A673 (cell line): ENCODE data around the gene NAPB. TPM values are rescaled to one million over a fixed set of nuclear protein-coding genes. Genes with fewer than 3 reads are reported as not detected.

ENCODE experiments used
- BruUV-seq: library from RNA; stranded (reverse); fragments of 400-500 nt; replicated peaks from 2 replicates; lab custom pipeline; 2021; lab: Mats Ljungman, UMichigan
- CTCF ChIA-PET: fragments of 300-600 bp; sonication (Branson Sonifier 250); formaldehyde crosslinking; loops from one replicate; lab custom pipeline; 2022; ENCODE audit warnings: antibody characterized with exemption; lab: Charles Lee
- POLR2A ChIA-PET: fragments of 300-600 bp; sonication (Branson Sonifier 250); formaldehyde crosslinking; loops from one replicate; lab custom pipeline; 2022; ENCODE audit warnings: antibody characterized with exemption; ENCODE audit not compliant: low non-redundant PET; lab: Charles Lee
- DNase-seq: peaks from one replicate; pipeline ENCODE4 v3.0.0-alpha.2; 2015; ENCODE audit warnings: low spot score
- H3K27ac ChIP-seq: fragments of 200-600 bp; sonication (generic); 2 replicates; pipeline ENCODE4 v1.5.1; 2016; ENCODE audit warnings: mixed run types, low read depth, mild to moderate bottlenecking, mixed read lengths, antibody characterized with exemption, low read length; ENCODE audit not compliant: poor library complexity, severe bottlenecking
- H3K27me3 ChIP-seq: fragments of 200-600 bp; sonication (generic); replicated peaks from 2 replicates; pipeline ENCODE4 v1.6.1; 2017; ENCODE audit warnings: mixed run types, low read depth, mild to moderate bottlenecking, mixed read lengths, antibody characterized with exemption, low read length; ENCODE audit not compliant: insufficient read depth, poor library complexity
- H3K36me3 ChIP-seq: fragments of 200-600 bp; sonication (generic); 2 replicates; pipeline ENCODE4 v1.6.1; 2016; ENCODE audit warnings: mixed run types, mild to moderate bottlenecking, mixed read lengths, antibody characterized with exemption, low read length; ENCODE audit not compliant: insufficient read depth, poor library complexity, severe bottlenecking
- H3K4me1 ChIP-seq: fragments of 200-600 bp; sonication (generic); 2 replicates; pipeline ENCODE4 v1.6.1; 2017; ENCODE audit warnings: mixed run types, mild to moderate bottlenecking, mixed read lengths, antibody characterized with exemption, low read length; ENCODE audit not compliant: insufficient read depth, poor library complexity, severe bottlenecking
- H3K4me3 ChIP-seq: fragments of 200-600 bp; sonication (generic); 2 replicates; pipeline ENCODE4 v1.5.1; 2016; ENCODE audit warnings: low read depth, mixed run types, mild to moderate bottlenecking, mixed read lengths, low read length; ENCODE audit not compliant: poor library complexity, severe bottlenecking
- H3K9me3 ChIP-seq: fragments of 200-600 bp; sonication (generic); 2 replicates; pipeline ENCODE4 v1.6.1; 2016; ENCODE audit warnings: mixed run types, low read depth, mild to moderate bottlenecking, mixed read lengths, antibody characterized with exemption, low read length; ENCODE audit not compliant: poor library complexity, severe bottlenecking
- CTCF ChIP-seq: fragments of 300-800, 200-600 bp; sonication (generic); conservative IDR thresholded peaks from 2 replicates; pipeline ENCODE4 v1.5.1; 2017; ENCODE audit warnings: low read depth, mild to moderate bottlenecking, antibody characterized with exemption, low read length, moderate library complexity, mixed read lengths
- EZH2 ChIP-seq: fragments of 200-600 bp; sonication (generic); IDR thresholded peaks from 2 replicates; pipeline ENCODE4 v1.6.1; 2017; ENCODE audit warnings: borderline replicate concordance, low read depth, mild to moderate bottlenecking, mixed read lengths, antibody characterized with exemption, low read length; ENCODE audit not compliant: poor library complexity, severe bottlenecking
- intact Hi-C: fragments of 100-400 bp; cut with micrococcal nuclease; formaldehyde crosslinking; loops from one replicate; pipeline ENCODE4 v1.10.0; 2022; ENCODE audit not compliant: unreplicated experiment
- total RNA-seq: library from RNA; stranded (reverse); gene quantifications from 2 replicates; pipeline ENCODE4 v1.2.3, GENCODE V29; 2021

Gene NAPB
- total RNA-seq, 1 experiment from 2014 or later: 11.6 TPM

GRCh38 chr20:23452776-23453175 lies 31.5 kb upstream of the NAPB start, which contains the start of gene CST11:
Gene CST11, minus strand, starts transcription at chr20:23452876. Its CDS starts 65 bp downstream, at chr20:23452811.
- TF ChIP-seq CTCF (no peak), EZH2 (no peak)
- no TSS peak for BruUV-seq
- ChIA-PET CTCF (no interaction called here), POLR2A (no interaction called here)
- Histone ChIP-seq H3K36me3 (no peaks in the 10 kb centered on the region), H3K27ac (no peak within 1 kb of the TSS), H3K27me3 (no peaks in the 10 kb centered on the region), H3K4me1 (no peaks in the 10 kb centered on the region), H3K9me3 (no peaks in the 10 kb centered on the region), H3K4me3 (no peak within 1 kb of the TSS)
- intact Hi-C loops: no loop called here
- DNase-seq: no peak

GRCh38 chr20:23451956-23452487 lies 30.7 kb upstream of the NAPB start:
- H3K36me3 ChIP-seq: no peaks in the 10 kb centered on the region
- CTCF ChIA-PET: no interaction called here
- H3K4me1 ChIP-seq: no peaks in the 10 kb centered on the region
- DNase-seq: no peak
- no peaks in the 10 kb centered on the region for H3K27me3 ChIP-seq
- POLR2A ChIA-PET: no interaction called here
- intact Hi-C loops: no loop called here
- BruUV-seq: no TSS peak
- no peak for TF ChIP-seq EZH2
- no peak for TF ChIP-seq CTCF
- H3K9me3 ChIP-seq: no peaks in the 10 kb centered on the region
- no peak overlapping the region for H3K27ac ChIP-seq
- no peak overlapping the region for H3K4me3 ChIP-seq

GRCh38 chr20:23450877-23451276 lies 29.6 kb upstream of the NAPB start:
- BruUV-seq: no TSS peak

More at GRCh38 chr20:23450877-23451276, 29.6 kb upstream of the NAPB start:
- DNase-seq: no peak
- no peak overlapping the region for H3K27ac ChIP-seq
- TF ChIP-seq CTCF (no peak), EZH2 (no peak)
- POLR2A ChIA-PET: no interaction called here
- H3K9me3 ChIP-seq: no peaks in the 10 kb centered on the region
- H3K4me3 ChIP-seq: no peak overlapping the region
- H3K36me3 ChIP-seq: no peaks in the 10 kb centered on the region
- intact Hi-C loops: no loop called here
- CTCF ChIA-PET: no interaction called here
- no peaks in the 10 kb centered on the region for H3K27me3 ChIP-seq
- H3K4me1 ChIP-seq: no peaks in the 10 kb centered on the region
